Liver (tissue), 9 donors: ENCODE results near the gene UCN3. TPM values are rescaled to one million over a fixed set of nuclear protein-coding genes. Genes with fewer than 3 reads are reported as not detected.
A peak's percentile ranks its signal among the peaks of the same experiment; 100 is the strongest.

Source experiments
- DNase-seq: peaks from one replicate; pipeline ENCODE4 v3.0.0-alpha.2; 2017; ENCODE audit warnings: low spot score
- H3K27ac ChIP-seq, 2 donors: one replicate each; pipeline ENCODE4 v1.7.0; 2013; ENCODE audit warnings: inconsistent platforms in 2 of 2, low read length in 2 of 2, control low read depth in 1 of 2, low read depth in 1 of 2, mild to moderate bottlenecking in 1 of 2
- H3K27me3 ChIP-seq, 4 donors: one replicate each; pipeline versions ENCODE4 v1.6.1 to v1.7.0; 2013; ENCODE audit warnings: low read length in 3 of 4, inconsistent platforms in 1 of 4, mild to moderate bottlenecking in 1 of 4, moderate library complexity in 1 of 4; ENCODE audit not compliant: control insufficient read depth in 4 of 4, insufficient read depth in 4 of 4
- H3K36me3 ChIP-seq, 4 donors: one replicate each; pipeline versions ENCODE4 v1.6.1 to v1.7.0; 2013; ENCODE audit warnings: low read length in 3 of 4, mild to moderate bottlenecking in 3 of 4, low read depth in 1 of 4, moderate library complexity in 1 of 4; ENCODE audit not compliant: control insufficient read depth in 4 of 4, insufficient read depth in 3 of 4
- H3K4me1 ChIP-seq, 4 donors: one replicate each; pipeline versions ENCODE4 v1.6.1 to v1.7.0; 2013; ENCODE audit warnings: low read length in 3 of 4, mild to moderate bottlenecking in 3 of 4, moderate library complexity in 1 of 4; ENCODE audit not compliant: control insufficient read depth in 4 of 4, insufficient read depth in 4 of 4
- H3K4me3 ChIP-seq, 3 donors: one replicate each; pipeline versions ENCODE4 v1.6.1 to v1.7.0; 2013; ENCODE audit warnings: low read length in 3 of 3, control low read depth in 1 of 3, low read depth in 1 of 3, mild to moderate bottlenecking in 1 of 3
- H3K9ac ChIP-seq, 2 donors: one replicate each; pipeline ENCODE4 v1.7.0; 2013; ENCODE audit warnings: low read length in 2 of 2, mild to moderate bottlenecking in 2 of 2, moderate library complexity in 2 of 2, control low read depth in 1 of 2, low read depth in 1 of 2
- H3K9me3 ChIP-seq, 4 donors: one replicate each; pipeline versions ENCODE4 v1.6.1 to v1.7.0; 2013; ENCODE audit warnings: low read length in 3 of 4; ENCODE audit not compliant: control insufficient read depth in 4 of 4
- EGR1 ChIP-seq, 2 donors: IDR thresholded peaks; 2 replicates each; pipeline ENCODE4 v1.6.1; 2016 to 2018; ENCODE audit warnings: antibody characterized with exemption in 2 of 2, low read depth in 2 of 2
- FOXA1 ChIP-seq: IDR thresholded peaks from 2 replicates; pipeline ENCODE4 v1.6.1; 2016; ENCODE audit warnings: antibody characterized with exemption
- FOXA2 ChIP-seq: IDR thresholded peaks from 2 replicates; pipeline ENCODE4 v1.6.1; 2016; ENCODE audit warnings: antibody characterized with exemption
- GABPA ChIP-seq, 2 donors: IDR thresholded peaks in 1 of 2; conservative IDR thresholded peaks in 1 of 2; 2 replicates each; pipeline ENCODE4 v1.6.1; 2016; ENCODE audit warnings: antibody characterized with exemption in 2 of 2, mild to moderate bottlenecking in 1 of 2, moderate library complexity in 1 of 2
- HNF4A ChIP-seq, 2 donors: conservative IDR thresholded peaks; 2 replicates each; pipeline ENCODE4 v1.6.1; 2016; ENCODE audit warnings: antibody characterized with exemption in 2 of 2, mild to moderate bottlenecking in 2 of 2
- HNF4G ChIP-seq: IDR thresholded peaks from 2 replicates; pipeline ENCODE4 v1.6.1; 2016; ENCODE audit warnings: antibody characterized with exemption
- JUND ChIP-seq, 2 donors: IDR thresholded peaks; 2 replicates each; pipeline ENCODE4 v1.6.1; 2016; ENCODE audit warnings: antibody characterized with exemption in 2 of 2
- NR2F2 ChIP-seq: IDR thresholded peaks from 2 replicates; pipeline ENCODE4 v1.6.1; 2016; ENCODE audit warnings: antibody characterized with exemption
- RAD21 ChIP-seq, 2 donors: IDR thresholded peaks; 2 replicates each; pipeline ENCODE4 v1.6.1; 2016; ENCODE audit warnings: antibody characterized with exemption in 2 of 2, mild to moderate bottlenecking in 2 of 2
- RXRA ChIP-seq, 2 donors: IDR thresholded peaks; 2 replicates each; pipeline ENCODE4 v1.6.1; 2017 to 2018; ENCODE audit warnings: antibody characterized with exemption in 2 of 2, mild to moderate bottlenecking in 1 of 2
- SP1 ChIP-seq: IDR thresholded peaks from 2 replicates; pipeline ENCODE4 v1.6.1; 2018; ENCODE audit warnings: antibody characterized with exemption, mild to moderate bottlenecking
- TAF1 ChIP-seq: conservative IDR thresholded peaks from 2 replicates; pipeline ENCODE4 v1.6.1; 2016; ENCODE audit warnings: antibody characterized with exemption, mild to moderate bottlenecking
- YY1 ChIP-seq: IDR thresholded peaks from 2 replicates; pipeline ENCODE4 v1.6.1; 2016; ENCODE audit warnings: antibody characterized with exemption, mild to moderate bottlenecking
- WGBS: extraction: QIAGEN DNeasy Blood & Tissue Kit; methylation state at CpG from one replicate; pipeline ENCODE4 v1.1.7; 2013; 5-methylcytosine and 5-hydroxymethylcytosine counted together
- polyA plus RNA-seq, 2 donors: library from polyadenylated mRNA; stranded (reverse) in 1 of 2; unstranded in 1 of 2; fragments of 200-250 nt in 1 of 2; fragments of >200 nt in 1 of 2; fragmentation: Nextera tagmentation in 1 of 2; extraction: Ambion mirVana in 1 of 2; gene quantifications; one replicate each; pipeline versions ENCODE4 v1.2.1 to v1.2.3, GENCODE V29; 2013 to 2015
- total RNA-seq, 2 donors: library from RNA; depleted of rRNA; stranded (reverse); fragments of >200 nt; gene quantifications; one replicate each; pipeline ENCODE4 v1.2.3, GENCODE V29; 2014
- TF ChIP-seq, protein P1 (sequence below): IDR thresholded peaks from 2 replicates; pipeline ENCODE4 v1.6.1; 2016; ENCODE audit warnings: antibody characterized with exemption
- TF ChIP-seq, protein P2 (sequence below): IDR thresholded peaks from 2 replicates; pipeline ENCODE4 v1.6.1; 2016; ENCODE audit warnings: antibody characterized with exemption
- TF ChIP-seq, protein P3 (sequence below): IDR thresholded peaks from 2 replicates; pipeline ENCODE4 v1.6.1; 2016; ENCODE audit warnings: antibody characterized with exemption, mild to moderate bottlenecking
- TF ChIP-seq, protein P4 (sequence below): IDR thresholded peaks from 2 replicates; pipeline ENCODE4 v1.6.1; 2016; ENCODE audit warnings: antibody characterized with exemption
- TF ChIP-seq, protein P5 (sequence below): fragments of 150-350 bp; IDR thresholded peaks from 2 replicates; pipeline ENCODE4 v1.5.1; 2017; ENCODE audit warnings: improper control_type of control experiment, low read depth, low read length; ENCODE audit not compliant: missing input control
- donor health status: healthy.
- donor health status: healthy.
- donor health status: healthy.
- donor health status: healthy.
- donor health status: healthy.

The UCN3 gene
- total and polyA plus RNA-seq, 4 donors, result 0.23 TPM; not detected in 3

DNA sequence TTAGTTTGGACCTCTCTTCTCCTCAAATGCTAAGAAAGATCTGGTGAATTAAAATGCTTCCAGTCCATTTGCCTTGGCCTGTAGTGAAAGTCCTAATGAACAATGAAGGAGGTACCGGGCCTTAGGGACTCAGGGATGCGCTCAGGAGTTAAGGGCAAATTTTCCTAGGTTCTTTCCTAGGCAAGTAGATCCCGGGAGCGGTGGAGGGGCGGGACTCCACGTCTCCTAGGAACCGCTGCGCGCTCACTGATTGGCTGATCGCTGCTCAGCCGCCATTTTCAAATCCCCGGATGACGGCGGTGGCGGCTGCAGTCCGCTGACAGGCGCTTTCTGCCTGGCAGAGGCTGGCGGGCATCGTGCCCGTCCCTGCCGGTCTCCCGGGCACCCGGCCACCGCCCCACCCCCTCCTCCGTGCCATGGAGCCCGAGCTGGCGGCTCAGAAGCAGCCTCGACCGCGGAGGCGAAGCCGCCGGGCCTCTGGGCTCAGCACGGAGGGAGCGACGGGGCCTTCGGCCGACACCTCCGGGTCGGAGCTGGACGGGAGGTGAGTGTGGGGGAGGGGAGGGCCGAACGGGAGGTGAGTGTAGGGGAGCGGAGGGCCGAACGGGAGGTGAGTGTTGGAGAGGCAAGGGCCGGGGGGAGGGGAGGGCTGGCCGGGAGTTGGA, 47.6 kb downstream of the UCN3 start, which contains the start of gene NET1:
Gene NET1, plus strand, starts transcription at position 281 of the 665 bp plus-strand sequence. Its CDS starts 136 bp downstream, at position 417.
- Histone ChIP-seq H3K27me3 (no peaks in the 10 kb centered on the region), H3K4me3 (peak within 1 kb of the TSS; percentile 67 to 85 (median 70)), H3K9me3 (peaks cover 0 to 3% (median 0%) of the 10 kb centered on the region in 4 donors), H3K9ac (peak within 1 kb of the TSS; percentile 30 to 40), H3K4me1 (peaks cover 2 to 15% (median 10%) of the 10 kb centered on the region in 4 donors), H3K36me3 (no peaks in the 10 kb centered on the region), H3K27ac (peak within 1 kb of the TSS; percentile 70 to 81)
- WGBS, result under 1% methylated on average over 48 of the region's 48 CpGs
- peak; percentile 92 for DNase-seq
- TF ChIP-seq FOXA2 (no peak), FOXA1 (no peak), RAD21 (IDR thresholded peaks at IDR 0.05) (peak in 1 of 2 donors; percentile 12), HNF4A (conservative IDR thresholded peaks at IDR 0.05) (peak in 1 of 2 donors; percentile 2), TAF1 (no peak), GABPA (IDR thresholded peaks at IDR 0.05 in 1 of 2, conservative IDR thresholded peaks at IDR 0.05 in 1 of 2) (no peak), HNF4G (no peak), JUND (IDR thresholded peaks at IDR 0.05) (no peak), YY1 (peak; percentile 96), NR2F2 (no peak), EGR1 (IDR thresholded peaks at IDR 0.05; ENCODE audit: low read depth in 2 of 2) (no peak), SP1 (peak; percentile 59), RXRA (IDR thresholded peaks at IDR 0.05) (no peak)
- TF ChIP-seq, protein P1, sequence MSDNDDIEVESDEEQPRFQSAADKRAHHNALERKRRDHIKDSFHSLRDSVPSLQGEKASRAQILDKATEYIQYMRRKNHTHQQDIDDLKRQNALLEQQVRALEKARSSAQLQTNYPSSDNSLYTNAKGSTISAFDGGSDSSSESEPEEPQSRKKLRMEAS, result no peak
- TF ChIP-seq, protein P2, sequence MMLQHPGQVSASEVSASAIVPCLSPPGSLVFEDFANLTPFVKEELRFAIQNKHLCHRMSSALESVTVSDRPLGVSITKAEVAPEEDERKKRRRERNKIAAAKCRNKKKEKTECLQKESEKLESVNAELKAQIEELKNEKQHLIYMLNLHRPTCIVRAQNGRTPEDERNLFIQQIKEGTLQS, result no peak
- TF ChIP-seq, protein P3, sequence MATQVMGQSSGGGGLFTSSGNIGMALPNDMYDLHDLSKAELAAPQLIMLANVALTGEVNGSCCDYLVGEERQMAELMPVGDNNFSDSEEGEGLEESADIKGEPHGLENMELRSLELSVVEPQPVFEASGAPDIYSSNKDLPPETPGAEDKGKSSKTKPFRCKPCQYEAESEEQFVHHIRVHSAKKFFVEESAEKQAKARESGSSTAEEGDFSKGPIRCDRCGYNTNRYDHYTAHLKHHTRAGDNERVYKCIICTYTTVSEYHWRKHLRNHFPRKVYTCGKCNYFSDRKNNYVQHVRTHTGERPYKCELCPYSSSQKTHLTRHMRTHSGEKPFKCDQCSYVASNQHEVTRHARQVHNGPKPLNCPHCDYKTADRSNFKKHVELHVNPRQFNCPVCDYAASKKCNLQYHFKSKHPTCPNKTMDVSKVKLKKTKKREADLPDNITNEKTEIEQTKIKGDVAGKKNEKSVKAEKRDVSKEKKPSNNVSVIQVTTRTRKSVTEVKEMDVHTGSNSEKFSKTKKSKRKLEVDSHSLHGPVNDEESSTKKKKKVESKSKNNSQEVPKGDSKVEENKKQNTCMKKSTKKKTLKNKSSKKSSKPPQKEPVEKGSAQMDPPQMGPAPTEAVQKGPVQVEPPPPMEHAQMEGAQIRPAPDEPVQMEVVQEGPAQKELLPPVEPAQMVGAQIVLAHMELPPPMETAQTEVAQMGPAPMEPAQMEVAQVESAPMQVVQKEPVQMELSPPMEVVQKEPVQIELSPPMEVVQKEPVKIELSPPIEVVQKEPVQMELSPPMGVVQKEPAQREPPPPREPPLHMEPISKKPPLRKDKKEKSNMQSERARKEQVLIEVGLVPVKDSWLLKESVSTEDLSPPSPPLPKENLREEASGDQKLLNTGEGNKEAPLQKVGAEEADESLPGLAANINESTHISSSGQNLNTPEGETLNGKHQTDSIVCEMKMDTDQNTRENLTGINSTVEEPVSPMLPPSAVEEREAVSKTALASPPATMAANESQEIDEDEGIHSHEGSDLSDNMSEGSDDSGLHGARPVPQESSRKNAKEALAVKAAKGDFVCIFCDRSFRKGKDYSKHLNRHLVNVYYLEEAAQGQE, result no peak
- TF ChIP-seq, protein P4, sequence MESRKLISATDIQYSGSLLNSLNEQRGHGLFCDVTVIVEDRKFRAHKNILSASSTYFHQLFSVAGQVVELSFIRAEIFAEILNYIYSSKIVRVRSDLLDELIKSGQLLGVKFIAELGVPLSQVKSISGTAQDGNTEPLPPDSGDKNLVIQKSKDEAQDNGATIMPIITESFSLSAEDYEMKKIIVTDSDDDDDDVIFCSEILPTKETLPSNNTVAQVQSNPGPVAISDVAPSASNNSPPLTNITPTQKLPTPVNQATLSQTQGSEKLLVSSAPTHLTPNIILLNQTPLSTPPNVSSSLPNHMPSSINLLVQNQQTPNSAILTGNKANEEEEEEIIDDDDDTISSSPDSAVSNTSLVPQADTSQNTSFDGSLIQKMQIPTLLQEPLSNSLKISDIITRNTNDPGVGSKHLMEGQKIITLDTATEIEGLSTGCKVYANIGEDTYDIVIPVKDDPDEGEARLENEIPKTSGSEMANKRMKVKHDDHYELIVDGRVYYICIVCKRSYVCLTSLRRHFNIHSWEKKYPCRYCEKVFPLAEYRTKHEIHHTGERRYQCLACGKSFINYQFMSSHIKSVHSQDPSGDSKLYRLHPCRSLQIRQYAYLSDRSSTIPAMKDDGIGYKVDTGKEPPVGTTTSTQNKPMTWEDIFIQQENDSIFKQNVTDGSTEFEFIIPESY, result no peak
- TF ChIP-seq, protein P5, sequence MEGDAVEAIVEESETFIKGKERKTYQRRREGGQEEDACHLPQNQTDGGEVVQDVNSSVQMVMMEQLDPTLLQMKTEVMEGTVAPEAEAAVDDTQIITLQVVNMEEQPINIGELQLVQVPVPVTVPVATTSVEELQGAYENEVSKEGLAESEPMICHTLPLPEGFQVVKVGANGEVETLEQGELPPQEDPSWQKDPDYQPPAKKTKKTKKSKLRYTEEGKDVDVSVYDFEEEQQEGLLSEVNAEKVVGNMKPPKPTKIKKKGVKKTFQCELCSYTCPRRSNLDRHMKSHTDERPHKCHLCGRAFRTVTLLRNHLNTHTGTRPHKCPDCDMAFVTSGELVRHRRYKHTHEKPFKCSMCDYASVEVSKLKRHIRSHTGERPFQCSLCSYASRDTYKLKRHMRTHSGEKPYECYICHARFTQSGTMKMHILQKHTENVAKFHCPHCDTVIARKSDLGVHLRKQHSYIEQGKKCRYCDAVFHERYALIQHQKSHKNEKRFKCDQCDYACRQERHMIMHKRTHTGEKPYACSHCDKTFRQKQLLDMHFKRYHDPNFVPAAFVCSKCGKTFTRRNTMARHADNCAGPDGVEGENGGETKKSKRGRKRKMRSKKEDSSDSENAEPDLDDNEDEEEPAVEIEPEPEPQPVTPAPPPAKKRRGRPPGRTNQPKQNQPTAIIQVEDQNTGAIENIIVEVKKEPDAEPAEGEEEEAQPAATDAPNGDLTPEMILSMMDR, result no peak
